A673 (cell line): ENCODE measurements around the gene PATE1.

Experiments
- EZH2 ChIP-seq: fragments of 200-600 bp; sonication (generic); IDR thresholded peaks from 2 replicates; pipeline ENCODE4 v1.6.1; 2017; ENCODE audit warnings: borderline replicate concordance, low read depth, mild to moderate bottlenecking, mixed read lengths, antibody characterized with exemption, low read length; ENCODE audit not compliant: poor library complexity, severe bottlenecking
- TF ChIP-seq, protein P1 (sequence below): fragments of 300-800, 200-600 bp; sonication (generic); conservative IDR thresholded peaks from 2 replicates; pipeline ENCODE4 v1.5.1; 2017; ENCODE audit warnings: low read depth, mild to moderate bottlenecking, antibody characterized with exemption, low read length, moderate library complexity, mixed read lengths

DNA sequence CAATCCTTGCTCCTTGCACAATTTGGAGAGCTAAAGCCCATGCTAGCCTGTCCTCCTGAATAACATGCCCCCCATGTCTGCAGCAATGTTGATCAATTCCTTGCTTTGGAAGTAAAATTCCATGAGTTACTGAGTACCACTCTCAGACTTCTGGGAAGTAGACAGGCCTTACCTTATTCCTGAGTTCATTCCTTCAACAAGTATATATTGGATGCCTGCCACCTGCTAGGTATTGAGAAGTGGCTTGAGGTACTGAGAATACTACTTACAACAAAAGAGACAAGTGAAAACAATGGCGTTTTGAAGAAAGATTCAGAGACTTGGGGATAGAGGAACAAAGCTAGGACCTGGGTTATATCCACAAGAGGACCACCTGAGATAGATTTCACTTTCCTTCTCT, 20.2 kb downstream of the PATE1 start:
- TF ChIP-seq, protein P1, sequence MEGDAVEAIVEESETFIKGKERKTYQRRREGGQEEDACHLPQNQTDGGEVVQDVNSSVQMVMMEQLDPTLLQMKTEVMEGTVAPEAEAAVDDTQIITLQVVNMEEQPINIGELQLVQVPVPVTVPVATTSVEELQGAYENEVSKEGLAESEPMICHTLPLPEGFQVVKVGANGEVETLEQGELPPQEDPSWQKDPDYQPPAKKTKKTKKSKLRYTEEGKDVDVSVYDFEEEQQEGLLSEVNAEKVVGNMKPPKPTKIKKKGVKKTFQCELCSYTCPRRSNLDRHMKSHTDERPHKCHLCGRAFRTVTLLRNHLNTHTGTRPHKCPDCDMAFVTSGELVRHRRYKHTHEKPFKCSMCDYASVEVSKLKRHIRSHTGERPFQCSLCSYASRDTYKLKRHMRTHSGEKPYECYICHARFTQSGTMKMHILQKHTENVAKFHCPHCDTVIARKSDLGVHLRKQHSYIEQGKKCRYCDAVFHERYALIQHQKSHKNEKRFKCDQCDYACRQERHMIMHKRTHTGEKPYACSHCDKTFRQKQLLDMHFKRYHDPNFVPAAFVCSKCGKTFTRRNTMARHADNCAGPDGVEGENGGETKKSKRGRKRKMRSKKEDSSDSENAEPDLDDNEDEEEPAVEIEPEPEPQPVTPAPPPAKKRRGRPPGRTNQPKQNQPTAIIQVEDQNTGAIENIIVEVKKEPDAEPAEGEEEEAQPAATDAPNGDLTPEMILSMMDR = no peak
- no peak for TF ChIP-seq EZH2
